ENCODE data around the gene SPPL2B. TPM values are rescaled to one million over a fixed set of nuclear protein-coding genes. Genes with fewer than 3 reads are reported as not detected.

Gene SPPL2B
- total RNA-seq, 4 donors from 2014 or later, result 47.8 to 97.8 (median 67.3) TPM

GRCh38 chr19:2362046-2362969 is 33.8 kb downstream of the SPPL2B start:
- H3K4me1 ChIP-seq, result no peaks in the 10 kb centered on the region
- no peak for TF ChIP-seq POLR2A (IDR thresholded peaks at IDR 0.05)
- no peak for TF ChIP-seq CTCF (IDR thresholded peaks at IDR 0.05)
- no peak overlapping the region for H3K4me3 ChIP-seq (replicated peaks in 1 of 3)
- no peak for DNase-seq
- 91 to 93% methylated on average over 11 of the region's 11 CpGs for WGBS, 2 donors
- H3K27me3 ChIP-seq, result no peaks in the 10 kb centered on the region
- no peaks in the 10 kb centered on the region for H3K36me3 ChIP-seq
- no peaks in the 10 kb centered on the region for H3K9me3 ChIP-seq
- no peak overlapping the region for H3K27ac ChIP-seq
- intact Hi-C loops (cut with DNase I), result no loop called here

- Histone ChIP-seq H3K4me1 (no peaks in the 10 kb centered on the region), H3K27me3 (no peaks in the 10 kb centered on the region), H3K9me3 (no peaks in the 10 kb centered on the region), H3K36me3 (no peaks in the 10 kb centered on the region), H3K4me3 (replicated peaks in 1 of 3) (no peak overlapping the region), H3K27ac (no peak overlapping the region)
- 80 to 83% methylated on average over 14 to 15 of the region's 15 CpGs for WGBS, 2 donors
- no peak for DNase-seq
- TF ChIP-seq POLR2A (IDR thresholded peaks at IDR 0.05) (no peak), CTCF (IDR thresholded peaks at IDR 0.05) (no peak)
- intact Hi-C loops (cut with DNase I), result no loop called here
Measured at GRCh38 chr19:2362970-2363300, 34.5 kb downstream of the SPPL2B start.

- H3K27me3 ChIP-seq, result no peaks in the 10 kb centered on the region
- no peaks in the 10 kb centered on the region for H3K36me3 ChIP-seq
- WGBS, 2 donors, result 71 to 76% methylated on average over 14 to 17 of the region's 17 CpGs
- TF ChIP-seq POLR2A (IDR thresholded peaks at IDR 0.05), result no peak
- TF ChIP-seq CTCF (IDR thresholded peaks at IDR 0.05), result no peak
- no peaks in the 10 kb centered on the region for H3K9me3 ChIP-seq
- H3K27ac ChIP-seq, result no peak overlapping the region
- no peak overlapping the region for H3K4me3 ChIP-seq (replicated peaks in 1 of 3)
- DNase-seq, result no peak
- intact Hi-C loops (cut with DNase I), result no loop called here
- H3K4me1 ChIP-seq, result no peaks in the 10 kb centered on the region
Measured at GRCh38 chr19:2363419-2363818, 34.9 kb downstream of the SPPL2B start.

- H3K36me3 ChIP-seq, result no peaks in the 10 kb centered on the region
- intact Hi-C loops (cut with DNase I), result no loop called here
- WGBS, 2 donors, result 65 to 76% methylated on average over 10 of the region's 10 CpGs
- DNase-seq, result no peak
- no peaks in the 10 kb centered on the region for H3K9me3 ChIP-seq
- no peak overlapping the region for H3K4me3 ChIP-seq (replicated peaks in 1 of 3)
- no peaks in the 10 kb centered on the region for H3K27me3 ChIP-seq
- TF ChIP-seq CTCF (IDR thresholded peaks at IDR 0.05) (no peak), POLR2A (IDR thresholded peaks at IDR 0.05) (no peak)
- H3K4me1 ChIP-seq, result no peaks in the 10 kb centered on the region
- no peak overlapping the region for H3K27ac ChIP-seq
Measured at GRCh38 chr19:2365201-2365970, 36.9 kb downstream of the SPPL2B start.

GRCh38 chr19:2371656-2372055 is 43.2 kb downstream of the SPPL2B start:
- 68 to 71% methylated on average over 16 of the region's 16 CpGs for WGBS, 2 donors
- H3K4me3 ChIP-seq (replicated peaks in 1 of 3), result no peak overlapping the region
- H3K4me1 ChIP-seq, result no peaks in the 10 kb centered on the region
- H3K27ac ChIP-seq, result no peak overlapping the region
- no peaks in the 10 kb centered on the region for H3K36me3 ChIP-seq
- TF ChIP-seq POLR2A (IDR thresholded peaks at IDR 0.05) (no peak), CTCF (IDR thresholded peaks at IDR 0.05) (no peak)
- no peaks in the 10 kb centered on the region for H3K9me3 ChIP-seq
- intact Hi-C loops (cut with DNase I), result no loop called here
- DNase-seq, result no peak
- no peaks in the 10 kb centered on the region for H3K27me3 ChIP-seq
